MM.1S (cell line): ENCODE data around the gene SOCS4.

ENCODE experiments used
- CTCF ChIP-seq: fragments of 300-600 bp; sonication (generic); IDR thresholded peaks from 2 replicates; pipeline ENCODE4 v1.5.1; 2016; ENCODE audit warnings: antibody characterized with exemption, low read length, mixed read lengths
- EZH2 ChIP-seq: fragments of 300-600 bp; sonication (generic); optimal IDR thresholded peaks from 2 replicates; pipeline ENCODE3; 2017; ENCODE audit warnings: low read depth, mild to moderate bottlenecking, antibody characterized with exemption, low read length, mixed read lengths

- TF ChIP-seq EZH2: no peak
- TF ChIP-seq CTCF: no peak
Observed at GRCh38 chr14:55025948-55026347, 1.1 kb upstream of the SOCS4 start.
